VCaP (cell line): ENCODE measurements around the gene LYL1.

ENCODE experiments used
- H3K27ac ChIP-seq: fragments of 450-650 bp; 2 replicates; pipeline ENCODE4 v1.5.1; 2017
- TF ChIP-seq, protein P1 (sequence below): fragments of 450-650 bp; conservative IDR thresholded peaks from 2 replicates; pipeline ENCODE4 v1.5.1; 2017; ENCODE audit warnings: mild to moderate bottlenecking, moderate library complexity

Gene LYL1

DNA sequence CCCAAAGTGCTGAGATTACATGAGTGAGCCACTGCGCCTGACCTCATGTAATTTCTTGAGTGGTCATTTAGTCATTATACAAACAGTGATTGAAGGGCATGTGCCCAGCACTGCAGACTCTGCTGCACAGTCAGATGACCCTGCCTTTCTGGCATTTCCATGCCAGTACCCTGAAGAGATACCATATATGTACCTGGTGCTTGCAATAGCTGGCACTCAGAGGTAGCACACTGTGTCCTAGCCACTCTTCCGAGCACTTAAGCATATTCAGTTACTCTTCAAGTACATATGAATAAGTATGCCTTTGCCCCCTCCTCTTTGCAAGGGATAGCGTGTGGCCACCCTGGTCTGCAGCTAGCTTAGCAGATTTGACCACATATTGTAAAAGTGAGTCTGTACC, 32.0 kb upstream of the LYL1 start:
- TF ChIP-seq, protein P1, sequence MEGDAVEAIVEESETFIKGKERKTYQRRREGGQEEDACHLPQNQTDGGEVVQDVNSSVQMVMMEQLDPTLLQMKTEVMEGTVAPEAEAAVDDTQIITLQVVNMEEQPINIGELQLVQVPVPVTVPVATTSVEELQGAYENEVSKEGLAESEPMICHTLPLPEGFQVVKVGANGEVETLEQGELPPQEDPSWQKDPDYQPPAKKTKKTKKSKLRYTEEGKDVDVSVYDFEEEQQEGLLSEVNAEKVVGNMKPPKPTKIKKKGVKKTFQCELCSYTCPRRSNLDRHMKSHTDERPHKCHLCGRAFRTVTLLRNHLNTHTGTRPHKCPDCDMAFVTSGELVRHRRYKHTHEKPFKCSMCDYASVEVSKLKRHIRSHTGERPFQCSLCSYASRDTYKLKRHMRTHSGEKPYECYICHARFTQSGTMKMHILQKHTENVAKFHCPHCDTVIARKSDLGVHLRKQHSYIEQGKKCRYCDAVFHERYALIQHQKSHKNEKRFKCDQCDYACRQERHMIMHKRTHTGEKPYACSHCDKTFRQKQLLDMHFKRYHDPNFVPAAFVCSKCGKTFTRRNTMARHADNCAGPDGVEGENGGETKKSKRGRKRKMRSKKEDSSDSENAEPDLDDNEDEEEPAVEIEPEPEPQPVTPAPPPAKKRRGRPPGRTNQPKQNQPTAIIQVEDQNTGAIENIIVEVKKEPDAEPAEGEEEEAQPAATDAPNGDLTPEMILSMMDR = no peak
- H3K27ac ChIP-seq = no peak overlapping the region

DNA sequence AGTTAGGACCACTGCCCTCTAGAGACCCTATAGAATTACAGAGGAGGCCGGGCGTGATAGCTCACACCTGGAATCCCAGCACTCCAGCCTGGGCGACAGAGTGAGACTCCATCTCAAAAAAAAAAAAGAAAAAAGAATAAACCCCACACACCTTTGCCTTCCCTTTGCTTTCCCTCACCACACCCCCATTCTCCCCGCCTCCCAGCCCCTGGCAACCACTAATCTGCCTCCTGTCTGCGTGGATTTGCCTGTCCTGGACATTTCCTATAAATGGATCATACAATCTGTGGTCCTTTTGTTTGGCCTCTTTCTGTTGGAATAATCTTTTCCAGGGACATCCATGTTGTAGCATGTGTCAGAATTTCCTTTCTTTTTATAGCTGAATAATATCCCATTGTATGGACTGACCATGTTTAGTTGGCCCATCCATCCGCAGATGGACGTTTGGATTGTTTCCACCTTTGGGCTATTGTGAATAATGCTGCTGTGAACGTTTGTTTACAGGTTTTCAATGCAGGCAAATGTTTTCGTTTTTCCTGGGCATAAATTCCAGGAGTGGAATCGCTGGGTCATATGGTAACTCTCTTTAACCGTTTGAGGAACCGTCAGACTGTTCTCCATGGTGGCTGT, 30.7 kb upstream of the LYL1 start:
- no peak overlapping the region for H3K27ac ChIP-seq
- TF ChIP-seq, protein P1 = no peak

DNA sequence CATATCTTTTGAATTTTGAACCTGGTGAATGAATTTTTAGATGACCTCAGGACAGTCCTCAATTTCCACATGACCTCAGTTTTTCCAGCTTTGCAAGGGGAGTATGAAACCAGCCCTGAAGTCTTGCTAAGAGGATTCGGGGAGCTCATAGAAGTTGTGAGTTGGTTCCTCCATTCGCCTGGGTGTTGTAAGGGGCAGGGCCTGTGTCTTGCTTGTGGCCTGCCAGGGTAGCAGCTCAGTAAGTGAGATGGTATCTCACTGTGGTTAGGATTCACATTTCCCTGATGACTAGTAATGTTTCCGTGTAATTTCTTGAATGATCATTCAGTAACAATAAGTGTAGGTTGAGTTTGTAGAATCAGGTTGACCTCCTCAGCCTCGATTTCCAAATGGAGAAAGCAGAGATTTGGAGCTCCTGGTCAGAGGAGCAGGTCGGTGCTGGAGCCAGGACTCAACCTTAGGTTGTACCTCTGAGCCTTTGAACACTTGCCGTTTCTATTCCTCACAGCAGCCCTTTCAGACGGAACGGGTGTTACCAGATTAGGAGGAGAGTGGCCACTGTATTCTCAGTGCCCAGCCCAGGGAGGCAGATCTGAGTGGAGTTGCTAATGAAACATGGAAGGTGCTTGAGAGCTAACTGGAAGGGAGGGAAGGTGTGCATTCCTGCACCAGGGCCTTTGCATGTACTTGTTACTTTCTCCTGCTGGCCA, 30.0 kb upstream of the LYL1 start:
- TF ChIP-seq, protein P1 = no peak
- no peak overlapping the region for H3K27ac ChIP-seq

DNA sequence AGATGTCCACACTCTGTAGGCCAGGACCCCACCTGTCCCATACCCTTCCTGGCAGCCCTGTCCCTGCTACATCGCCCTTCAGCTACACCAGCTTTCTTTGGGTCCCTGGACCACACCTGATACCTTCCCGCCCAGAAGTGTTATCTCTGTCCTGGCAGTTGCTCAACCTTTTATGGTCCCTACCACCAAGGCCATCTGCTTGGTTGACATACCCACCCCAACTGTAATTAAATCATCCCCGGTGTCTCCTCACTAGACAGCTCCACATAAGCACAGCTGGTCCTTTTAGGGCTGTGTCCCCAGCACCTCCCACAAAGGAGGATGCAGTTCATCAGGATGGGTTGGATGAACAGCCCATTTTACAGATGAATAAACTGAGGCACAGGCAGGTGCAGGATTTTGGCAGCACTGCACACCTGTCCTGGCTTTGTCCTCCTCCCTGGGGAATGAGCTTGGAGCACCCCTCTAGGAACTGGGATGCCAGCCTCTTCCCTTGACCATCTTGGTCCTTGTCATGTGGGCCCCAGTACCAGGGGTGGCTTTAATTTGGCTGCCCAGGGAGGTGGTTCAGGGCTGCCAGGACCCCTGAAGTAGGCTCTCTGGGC, 28.3 kb upstream of the LYL1 start:
- TF ChIP-seq, protein P1 = no peak
- H3K27ac ChIP-seq = no peak overlapping the region

DNA sequence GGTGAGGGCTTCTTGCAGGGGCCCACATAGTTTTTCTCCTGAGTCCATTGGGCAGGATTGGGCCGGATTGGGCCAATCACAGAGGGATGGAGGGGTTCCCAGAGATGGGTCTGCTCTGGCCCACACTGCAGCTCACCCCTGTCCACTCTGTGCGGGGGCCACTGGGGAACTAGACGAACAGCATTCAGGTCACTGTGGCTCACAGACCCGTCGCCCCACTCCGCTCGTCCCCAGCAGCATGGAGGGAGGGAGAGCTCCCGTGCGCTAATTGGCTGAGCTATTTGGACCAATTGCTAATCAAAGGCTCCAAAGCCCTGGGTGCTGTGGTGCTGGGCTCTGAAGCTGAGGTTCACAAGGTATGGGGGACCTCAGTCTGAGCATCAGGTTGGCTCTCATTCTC, 26.7 kb upstream of the LYL1 start:
- TF ChIP-seq, protein P1 = no peak
- H3K27ac ChIP-seq = no peak overlapping the region

DNA sequence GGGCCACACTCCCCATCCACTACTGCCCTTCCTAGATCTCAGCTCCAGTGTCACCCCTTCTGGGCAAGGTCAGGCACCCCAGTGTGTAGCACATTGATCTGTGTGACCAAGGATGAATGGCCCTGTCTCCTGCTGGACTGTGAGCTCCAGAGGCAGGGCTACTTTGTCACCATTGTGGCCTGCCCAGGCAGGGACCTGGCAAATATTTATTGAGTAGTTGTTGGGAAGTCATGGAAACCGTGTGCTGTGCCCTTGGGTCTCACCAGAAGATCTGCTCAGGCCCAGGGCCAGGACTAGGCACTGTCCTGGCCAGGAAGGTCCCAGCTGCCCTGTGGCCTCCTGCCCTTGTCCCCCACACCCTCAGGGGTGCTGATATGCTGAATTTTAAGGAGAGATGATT, 25.9 kb upstream of the LYL1 start:
- no peak overlapping the region for H3K27ac ChIP-seq
- TF ChIP-seq, protein P1 = no peak

DNA sequence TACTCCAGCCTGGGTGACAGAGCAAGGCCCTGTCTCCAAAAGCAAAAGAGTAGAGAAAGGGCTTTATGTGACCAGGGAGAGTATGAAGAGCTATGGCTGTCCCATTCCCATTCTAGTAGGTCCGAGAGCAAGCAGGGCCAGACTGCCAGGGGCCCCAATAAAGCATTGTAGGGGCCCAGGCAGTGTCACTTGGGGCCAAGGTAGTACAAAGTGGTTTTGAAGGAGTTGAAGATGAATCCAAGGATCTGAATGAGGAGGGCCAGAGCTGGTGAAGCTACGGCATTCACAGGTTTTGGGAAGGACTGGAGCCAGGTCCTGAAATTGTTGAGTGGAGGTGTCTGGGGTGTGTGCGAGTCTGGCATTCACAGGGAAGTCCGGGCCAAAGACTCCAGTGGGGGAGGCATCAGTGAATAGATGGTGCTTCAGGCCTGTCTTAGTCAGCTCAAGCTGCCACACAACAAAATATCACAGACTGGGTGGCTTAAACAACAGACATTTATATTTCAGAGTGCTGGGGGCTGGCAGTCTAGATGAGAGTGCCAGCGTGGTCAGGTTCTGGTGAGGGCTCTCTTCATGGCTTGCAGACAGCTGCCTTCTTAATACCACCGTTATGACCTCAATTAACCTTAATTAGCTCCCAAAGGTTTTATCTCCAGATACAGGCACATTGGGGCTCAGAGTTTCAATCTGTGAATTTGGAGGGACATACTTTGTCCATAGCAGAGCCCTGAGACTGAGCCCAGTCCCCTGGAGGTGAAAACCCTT, 25.3 kb upstream of the LYL1 start:
- TF ChIP-seq, protein P1 = no peak
- H3K27ac ChIP-seq = no peak overlapping the region
